ENCODE data around the gene UGT1A4.

Gene UGT1A4

GRCh38 chr2:233718552-233718951 lies at the start of gene UGT1A4:
TSS of gene UGT1A4 (plus strand) at chr2:233718736. CDS start at chr2:233718821, 85 bp downstream.
- FAIRE-seq (no peak), DNase-seq (ENCODE audit: insufficient read length, low spot score) (no peak)

GRCh38 chr2:233671290-233672161 lies 47.0 kb upstream of the UGT1A4 start, which contains the start of gene UGT1A9:
TSS of gene UGT1A9 (plus strand) at chr2:233671898. CDS start at chr2:233671935, 37 bp downstream.
- no peak for DNase-seq (ENCODE audit: insufficient read length, low spot score)
- no peak for FAIRE-seq

GRCh38 chr2:233672886-233673285 lies 45.6 kb upstream of the UGT1A4 start:
- no peak for FAIRE-seq

GRCh38 chr2:233673896-233674295 lies 44.6 kb upstream of the UGT1A4 start:
- DNase-seq (ENCODE audit: insufficient read length, low spot score) (no peak), FAIRE-seq (no peak)

More at GRCh38 chr2:233672886-233673285, 45.6 kb upstream of the UGT1A4 start:
- DNase-seq (ENCODE audit: insufficient read length, low spot score): no peak

GRCh38 chr2:233674314-233674713 lies 44.2 kb upstream of the UGT1A4 start:
- no peak for DNase-seq (ENCODE audit: insufficient read length, low spot score)
- no peak for FAIRE-seq

GRCh38 chr2:233674995-233675394 lies 43.5 kb upstream of the UGT1A4 start:
- no peak for FAIRE-seq
- no peak for DNase-seq (ENCODE audit: insufficient read length, low spot score)

GRCh38 chr2:233676046-233676445 lies 42.5 kb upstream of the UGT1A4 start:
- DNase-seq (ENCODE audit: insufficient read length, low spot score): no peak
- FAIRE-seq: no peak

- DNase-seq (ENCODE audit: insufficient read length, low spot score) (no peak), FAIRE-seq (no peak)
These were observed 39.3 kb upstream of the UGT1A4 start for GRCh38 chr2:233679196-233679595.

- DNase-seq (ENCODE audit: insufficient read length, low spot score): no peak
- no peak for FAIRE-seq
These were observed 38.0 kb upstream of the UGT1A4 start for GRCh38 chr2:233680361-233681045.

- no peak for DNase-seq (ENCODE audit: insufficient read length, low spot score)
These were observed 36.9 kb upstream of the UGT1A4 start, which contains the start of gene UGT1A7 for GRCh38 chr2:233681521-233682099. TSS of gene UGT1A7 (plus strand) at chr2:233681901. CDS start at chr2:233681938, 37 bp downstream.

GRCh38 chr2:233684640-233685039 lies 33.9 kb upstream of the UGT1A4 start:
- DNase-seq (ENCODE audit: insufficient read length, low spot score): no peak
- no peak for FAIRE-seq

More at GRCh38 chr2:233681521-233682099, 36.9 kb upstream of the UGT1A4 start, which contains the start of gene UGT1A7:
- FAIRE-seq: no peak

GRCh38 chr2:233686928-233687327 lies 31.6 kb upstream of the UGT1A4 start:
- no peak for FAIRE-seq
- DNase-seq (ENCODE audit: insufficient read length, low spot score): no peak

- FAIRE-seq: no peak
These were observed 30.2 kb upstream of the UGT1A4 start for GRCh38 chr2:233688341-233688740.

GRCh38 chr2:233689031-233689430 lies 29.5 kb upstream of the UGT1A4 start:
- FAIRE-seq: no peak
- DNase-seq (ENCODE audit: insufficient read length, low spot score): no peak

More at GRCh38 chr2:233688341-233688740, 30.2 kb upstream of the UGT1A4 start:
- no peak for DNase-seq (ENCODE audit: insufficient read length, low spot score)

GRCh38 chr2:233689501-233689900 lies 29.0 kb upstream of the UGT1A4 start:
- DNase-seq (ENCODE audit: insufficient read length, low spot score) (no peak), FAIRE-seq (no peak)

GRCh38 chr2:233690444-233690843 lies 28.1 kb upstream of the UGT1A4 start:
- no peak for FAIRE-seq
- no peak for DNase-seq (ENCODE audit: insufficient read length, low spot score)

- FAIRE-seq (no peak), DNase-seq (ENCODE audit: insufficient read length, low spot score) (no peak)
These were observed 26.8 kb upstream of the UGT1A4 start for GRCh38 chr2:233691443-233692433.

GRCh38 chr2:233692648-233693047 lies 25.9 kb upstream of the UGT1A4 start, which contains the start of gene UGT1A6:
TSS of gene UGT1A6 (plus strand) at chr2:233692890. CDS start at chr2:233693005, 115 bp downstream.
- no peak for FAIRE-seq
- DNase-seq (ENCODE audit: insufficient read length, low spot score): no peak

GRCh38 chr2:233693963-233694362 lies 24.6 kb upstream of the UGT1A4 start:
- FAIRE-seq: no peak
- DNase-seq (ENCODE audit: insufficient read length, low spot score): no peak

- FAIRE-seq (no peak), DNase-seq (ENCODE audit: insufficient read length, low spot score) (no peak)
These were observed 19.8 kb upstream of the UGT1A4 start for GRCh38 chr2:233698740-233699139.
